Measurements from ENCODE around the gene MOGAT1. TPM values are rescaled to one million over a fixed set of nuclear protein-coding genes. Genes with fewer than 3 reads are reported as not detected.

Gene MOGAT1
- total and polyA plus RNA-seq, 5 experiments from 2014 or later: not detected

DNA sequence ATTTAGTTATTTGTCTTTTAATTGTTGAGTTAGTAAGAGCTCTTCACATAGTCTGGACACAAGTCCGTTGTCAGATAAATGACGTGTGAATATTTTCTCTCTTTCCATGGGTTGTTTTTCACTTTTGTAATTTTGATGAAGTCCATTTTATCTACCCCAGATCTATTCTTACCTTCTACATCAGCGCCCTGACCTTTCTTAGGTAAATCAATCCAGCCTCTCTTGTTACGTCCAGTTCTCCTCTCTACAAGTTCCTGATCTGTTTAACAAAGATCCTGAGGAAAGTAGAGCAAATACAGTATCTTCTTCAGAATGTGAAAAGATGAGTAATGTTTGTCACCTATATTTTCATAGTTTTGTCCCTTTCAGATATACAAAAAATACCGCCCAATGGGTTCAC, 66.9 kb downstream of the MOGAT1 start:
- DNase-seq (no peak), ATAC-seq (no peak)
- POLR2A ChIA-PET: no interaction called here
- H3K36me3 Mint-ChIP-seq: no peaks in the 10 kb centered on the region
- H3K4me3 Mint-ChIP-seq: no peak overlapping the region
- H3K4me1 Mint-ChIP-seq: peaks cover 2 to 7% (median 4%) of the 10 kb centered on the region in 4 donors
- H3K27me3 Mint-ChIP-seq: peaks cover 4 to 23% (median 13%) of the 10 kb centered on the region in 5 donors
- H3K27ac Mint-ChIP-seq: no peak overlapping the region
- peaks cover 0 to 2% (median 0%) of the 10 kb centered on the region in 9 donors for H3K9me3 Mint-ChIP-seq

DNA sequence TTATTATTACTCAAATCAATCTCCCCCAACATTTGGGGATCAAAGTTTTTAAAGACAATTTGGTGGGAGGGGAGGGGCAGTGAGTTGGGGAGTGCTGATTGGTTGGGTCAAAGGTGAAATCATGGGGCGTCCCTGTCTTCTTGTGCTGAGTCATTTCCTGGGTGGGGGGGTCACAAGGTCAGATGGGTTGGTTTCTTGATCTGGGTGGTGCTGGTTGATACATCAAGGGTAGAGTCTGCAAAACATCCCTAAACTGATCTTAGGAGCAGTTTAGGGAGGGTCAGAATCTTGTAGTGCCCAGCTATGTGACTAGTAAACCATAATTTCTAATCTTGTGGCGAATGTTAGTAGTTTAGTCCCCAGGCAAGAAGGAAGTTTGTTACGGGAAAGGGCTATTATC, 67.4 kb downstream of the MOGAT1 start:
- H3K4me3 Mint-ChIP-seq: no peak overlapping the region
- POLR2A ChIA-PET: no interaction called here
- H3K27ac Mint-ChIP-seq: no peak overlapping the region
- peaks cover 4 to 23% (median 13%) of the 10 kb centered on the region in 5 donors for H3K27me3 Mint-ChIP-seq
- ATAC-seq (no peak), DNase-seq (no peak)
- H3K4me1 Mint-ChIP-seq: peaks cover 5 to 10% (median 8%) of the 10 kb centered on the region in 4 donors
- no peaks in the 10 kb centered on the region for H3K36me3 Mint-ChIP-seq
- H3K9me3 Mint-ChIP-seq: peaks cover 0 to 2% (median 0%) of the 10 kb centered on the region in 9 donors

DNA sequence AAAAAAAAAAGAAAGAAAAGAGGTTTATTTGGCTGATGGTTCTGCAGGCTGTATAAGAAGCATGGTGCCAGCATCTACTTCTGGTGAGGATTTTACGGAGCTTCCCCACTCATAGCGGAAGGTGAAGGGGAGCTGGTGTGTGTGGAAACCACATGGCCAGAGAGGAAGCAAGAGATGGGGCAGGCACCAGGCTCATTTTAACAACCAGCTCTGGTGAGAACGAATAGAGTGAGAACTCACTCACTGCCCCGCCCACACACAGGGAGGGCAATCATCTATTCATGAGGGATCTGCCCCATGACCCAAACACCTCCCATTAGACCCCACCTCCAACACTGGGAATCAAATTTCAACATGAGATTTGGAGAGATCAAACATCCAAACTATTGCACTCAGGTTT, 68.5 kb downstream of the MOGAT1 start:
- no peak for ATAC-seq
- H3K27me3 Mint-ChIP-seq: peaks cover 4 to 23% (median 12%) of the 10 kb centered on the region in 5 donors
- H3K27ac Mint-ChIP-seq: no peak overlapping the region
- H3K9me3 Mint-ChIP-seq: peaks cover 0 to 2% (median 0%) of the 10 kb centered on the region in 9 donors
- no peaks in the 10 kb centered on the region for H3K36me3 Mint-ChIP-seq
- POLR2A ChIA-PET: no interaction called here
- H3K4me3 Mint-ChIP-seq: peak overlapping the region in 1 of 10 donors; percentile 34
- no peak for DNase-seq
- H3K4me1 Mint-ChIP-seq: peaks cover 5 to 10% (median 8%) of the 10 kb centered on the region in 4 donors

DNA sequence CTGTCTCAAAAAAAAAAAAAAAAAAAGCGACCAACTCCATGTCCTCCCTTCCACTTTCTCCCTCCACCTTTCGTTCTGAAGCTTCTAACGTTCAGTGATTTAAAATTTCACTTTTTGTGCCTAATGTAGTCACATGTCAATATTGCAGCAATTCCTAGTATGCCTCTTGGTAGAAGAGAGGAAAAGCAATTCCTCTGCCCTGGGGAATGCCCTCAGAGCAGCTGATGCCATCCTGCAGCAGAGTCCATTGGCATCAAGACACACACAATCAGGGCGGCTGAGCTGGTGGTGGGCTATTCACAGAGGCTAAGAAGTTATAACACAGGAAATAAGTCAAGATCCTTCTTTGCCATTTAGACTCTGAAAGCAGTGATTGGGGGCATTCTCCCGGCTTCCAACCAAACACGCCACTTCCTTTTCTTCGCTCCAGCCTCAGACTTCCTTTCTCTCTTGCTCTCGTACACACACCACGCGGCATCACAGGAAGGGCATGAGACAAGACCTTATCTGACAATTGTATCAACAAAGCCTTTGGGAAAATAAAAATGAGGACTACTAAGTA, 71.9 kb downstream of the MOGAT1 start:
- DNase-seq (no peak), ATAC-seq (peak in 1 of 2 donors; percentile 30)
- POLR2A ChIA-PET: no interaction called here
- Mint-ChIP-seq H3K27me3 (peaks cover 0 to 14% (median 2%) of the 10 kb centered on the region in 5 donors), H3K4me3 (peak overlapping the region in 2 of 10 donors; percentile 2 to 29), H3K27ac (no peak overlapping the region), H3K4me1 (peaks cover 5 to 10% (median 8%) of the 10 kb centered on the region in 4 donors), H3K9me3 (peaks cover 0 to 2% (median 0%) of the 10 kb centered on the region in 9 donors), H3K36me3 (no peaks in the 10 kb centered on the region)

DNA sequence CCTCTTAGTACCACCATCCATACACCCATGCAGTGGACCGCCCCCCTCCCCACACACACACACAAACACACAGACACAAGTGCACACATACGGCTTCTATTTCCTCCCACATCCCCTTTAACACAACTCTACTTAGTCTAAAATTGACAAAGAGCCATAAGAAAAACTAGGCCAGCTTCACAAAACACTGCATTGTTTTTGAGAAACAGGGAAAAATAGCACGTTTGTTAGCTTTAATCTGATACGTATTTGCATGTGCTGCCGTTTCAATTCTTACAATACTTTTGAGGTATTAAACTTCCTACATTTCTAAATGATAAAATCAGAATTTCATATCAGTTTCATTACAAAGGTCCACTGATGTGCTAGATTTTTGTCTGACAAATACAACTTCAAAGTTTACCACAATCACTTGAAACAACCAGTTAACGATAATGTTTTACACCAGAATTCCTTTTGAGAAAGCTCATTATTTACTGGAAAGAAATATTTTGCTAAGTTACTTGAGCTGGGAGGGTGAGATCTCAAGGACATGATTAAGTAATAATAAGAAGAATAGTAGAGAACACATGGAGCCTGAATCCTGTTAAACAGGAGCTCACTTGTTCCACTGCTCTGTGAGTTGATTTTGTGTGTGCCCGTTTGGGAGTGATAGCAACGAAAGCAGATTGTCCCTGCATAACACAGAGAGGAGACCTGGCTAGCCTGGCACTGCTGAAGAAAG, 74.5 kb downstream of the MOGAT1 start:
- no peak overlapping the region for H3K27ac Mint-ChIP-seq
- no peaks in the 10 kb centered on the region for H3K36me3 Mint-ChIP-seq
- H3K9me3 Mint-ChIP-seq: no peaks in the 10 kb centered on the region
- POLR2A ChIA-PET: no interaction called here
- DNase-seq (no peak), ATAC-seq (no peak)
- H3K27me3 Mint-ChIP-seq: peaks cover 0 to 3% (median 2%) of the 10 kb centered on the region in 5 donors
- H3K4me3 Mint-ChIP-seq: no peak overlapping the region
- peaks cover 5 to 10% (median 6%) of the 10 kb centered on the region in 4 donors for H3K4me1 Mint-ChIP-seq

DNA sequence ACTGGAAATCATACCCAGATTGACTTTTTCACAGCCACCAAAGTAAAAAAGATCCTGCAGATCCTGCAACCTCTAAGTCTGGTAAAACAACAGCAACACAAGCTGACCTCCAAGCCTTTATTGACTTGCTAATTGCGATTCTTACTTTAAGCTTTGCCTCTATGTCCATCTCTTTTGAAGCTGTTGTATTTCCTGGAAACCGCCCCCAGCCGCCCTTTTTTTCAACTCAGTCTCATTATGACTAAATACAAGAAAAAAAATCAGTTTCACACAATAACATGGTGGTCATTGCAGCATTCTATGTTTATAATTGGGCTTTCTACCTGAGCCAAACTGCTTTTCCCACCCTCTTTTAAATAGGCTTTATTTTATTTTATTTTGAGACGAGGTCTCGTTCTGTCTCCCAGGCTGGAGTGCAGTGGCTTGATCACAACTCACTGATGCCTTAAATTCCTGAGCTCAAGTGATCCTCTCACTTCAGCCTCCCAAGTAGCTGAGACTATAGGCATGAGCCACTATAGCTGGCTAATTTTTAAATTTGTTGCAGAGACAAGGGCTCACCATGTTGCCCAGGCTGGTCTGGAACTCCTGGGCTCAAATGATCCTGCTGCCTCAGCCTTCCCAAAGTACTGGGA, 76.2 kb downstream of the MOGAT1 start:
- no peaks in the 10 kb centered on the region for H3K36me3 Mint-ChIP-seq
- ATAC-seq (no peak), DNase-seq (no peak)
- H3K4me3 Mint-ChIP-seq: no peak overlapping the region
- peaks cover 0 to 3% (median 2%) of the 10 kb centered on the region in 5 donors for H3K27me3 Mint-ChIP-seq
- H3K4me1 Mint-ChIP-seq: peaks cover 6 to 15% (median 11%) of the 10 kb centered on the region in 4 donors
- H3K27ac Mint-ChIP-seq: no peak overlapping the region
- no peaks in the 10 kb centered on the region for H3K9me3 Mint-ChIP-seq
- POLR2A ChIA-PET: no interaction called here

DNA sequence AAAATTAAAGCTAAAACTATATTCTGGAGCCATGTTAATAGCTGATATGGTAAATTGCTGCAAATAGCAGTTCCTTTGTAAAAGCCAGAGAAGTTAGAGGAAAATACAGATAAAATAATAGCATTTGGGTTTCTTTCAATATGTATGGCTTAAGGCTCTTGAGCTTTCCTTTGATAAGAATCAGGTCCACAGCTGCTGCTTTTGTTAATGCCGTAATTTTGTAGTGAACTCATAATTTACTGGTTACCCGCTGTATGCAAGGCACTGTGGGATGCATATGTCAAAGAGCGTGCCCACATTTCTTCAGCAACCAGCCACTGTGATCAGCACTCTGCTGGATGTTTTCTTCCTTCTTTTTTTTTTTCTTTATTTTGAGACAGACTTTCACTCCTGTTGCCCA, 79.1 kb downstream of the MOGAT1 start:
- Mint-ChIP-seq H3K27ac (no peak overlapping the region), H3K4me3 (no peak overlapping the region), H3K9me3 (no peaks in the 10 kb centered on the region), H3K36me3 (no peaks in the 10 kb centered on the region), H3K27me3 (peaks cover 0 to 1% (median 0%) of the 10 kb centered on the region in 5 donors), H3K4me1 (peaks cover 2 to 16% (median 12%) of the 10 kb centered on the region in 4 donors)
- POLR2A ChIA-PET: no interaction called here
- no peak for DNase-seq
- no peak for ATAC-seq

DNA sequence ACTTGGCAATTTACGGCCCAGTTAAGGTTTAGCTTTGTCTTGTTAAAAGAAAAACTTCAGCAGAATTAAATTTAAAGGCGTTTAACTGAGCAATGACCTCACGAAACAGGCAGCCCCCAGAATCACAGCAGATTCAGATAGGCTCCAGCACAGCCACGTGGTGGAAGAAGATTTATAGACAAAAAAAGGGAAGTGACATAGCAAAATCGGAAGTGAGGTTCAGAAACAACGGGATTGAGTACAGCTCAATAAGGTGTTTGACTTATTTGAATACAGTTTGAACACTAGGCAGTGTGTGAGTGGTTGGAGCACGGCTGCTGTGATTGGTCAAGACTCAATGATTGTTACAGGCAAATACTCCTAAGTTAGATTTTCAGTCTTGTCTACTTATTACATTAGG, 79.8 kb downstream of the MOGAT1 start:
- Mint-ChIP-seq H3K27ac (peak overlapping the region in 1 of 10 donors; percentile 21), H3K9me3 (no peaks in the 10 kb centered on the region)
- POLR2A ChIA-PET: no interaction called here

DNA sequence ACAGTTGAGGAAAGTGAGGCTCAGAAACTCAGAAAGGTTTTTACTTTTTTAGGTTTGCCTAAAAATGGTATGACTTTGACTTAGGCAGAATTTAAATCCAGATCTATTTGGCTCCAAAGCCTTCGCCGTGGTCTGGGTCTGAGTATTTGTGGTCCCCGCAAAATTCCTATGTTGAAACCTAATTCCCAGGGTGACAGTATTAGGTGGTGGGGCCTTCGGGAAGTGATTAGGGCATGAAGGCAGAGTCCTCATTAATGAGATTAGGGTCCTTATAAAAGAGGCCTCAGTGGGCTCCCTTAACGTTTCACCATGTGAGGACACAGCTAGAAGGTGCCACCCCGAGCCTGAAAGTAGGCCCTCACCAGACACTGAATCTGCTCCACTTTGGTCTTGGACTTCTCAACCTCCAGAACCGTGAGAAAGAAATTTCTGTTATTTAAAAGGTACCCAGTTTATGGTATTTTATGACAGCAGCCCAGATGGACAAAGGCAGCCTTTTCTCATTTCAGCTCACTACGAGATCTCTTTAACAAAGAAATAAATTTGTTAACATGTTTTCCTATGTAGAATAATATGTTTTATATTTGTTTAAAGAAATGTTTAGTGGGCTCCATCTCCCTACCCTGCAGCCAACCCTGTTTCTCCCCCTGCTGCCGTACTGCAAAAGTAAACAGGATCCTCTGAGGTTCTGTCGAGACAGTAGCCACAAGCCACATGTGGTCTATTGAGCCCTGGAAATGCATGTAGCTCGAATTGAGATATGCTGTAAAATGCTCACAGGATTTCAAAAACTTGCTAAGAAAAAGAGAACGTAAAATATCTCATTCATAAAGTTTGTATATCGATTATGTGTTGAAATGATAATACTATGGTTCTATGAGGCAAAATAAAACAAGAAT, 80.6 kb downstream of the MOGAT1 start:
- no peaks in the 10 kb centered on the region for H3K36me3 Mint-ChIP-seq
- peaks cover 0 to 1% (median 0%) of the 10 kb centered on the region in 5 donors for H3K27me3 Mint-ChIP-seq
- H3K9me3 Mint-ChIP-seq: no peaks in the 10 kb centered on the region
- POLR2A ChIA-PET: interaction anchor here (0.6 kb wide), 1 partner anchor 108 kb away, joined by 4 read pairs; no protein-coding TSS in a partner anchor
- peak; percentile 39 to 65 for ATAC-seq
- peak overlapping the region in 2 of 10 donors; percentile 11 to 51 for H3K4me3 Mint-ChIP-seq
- peak in 4 of 10 donors; percentile 11 to 51 (median 22) for DNase-seq
- H3K4me1 Mint-ChIP-seq: peaks cover 6 to 20% (median 12%) of the 10 kb centered on the region in 4 donors
- H3K27ac Mint-ChIP-seq: peak overlapping the region in 3 of 10 donors; percentile 5 to 80 (median 28)

More for the DNA sequence above, 79.8 kb downstream of the MOGAT1 start:
- ATAC-seq (no peak), DNase-seq (no peak)
- H3K4me1 Mint-ChIP-seq: peaks cover 3 to 18% (median 12%) of the 10 kb centered on the region in 4 donors
- peaks cover 0 to 1% (median 0%) of the 10 kb centered on the region in 5 donors for H3K27me3 Mint-ChIP-seq
- no peaks in the 10 kb centered on the region for H3K36me3 Mint-ChIP-seq
- H3K4me3 Mint-ChIP-seq: no peak overlapping the region

DNA sequence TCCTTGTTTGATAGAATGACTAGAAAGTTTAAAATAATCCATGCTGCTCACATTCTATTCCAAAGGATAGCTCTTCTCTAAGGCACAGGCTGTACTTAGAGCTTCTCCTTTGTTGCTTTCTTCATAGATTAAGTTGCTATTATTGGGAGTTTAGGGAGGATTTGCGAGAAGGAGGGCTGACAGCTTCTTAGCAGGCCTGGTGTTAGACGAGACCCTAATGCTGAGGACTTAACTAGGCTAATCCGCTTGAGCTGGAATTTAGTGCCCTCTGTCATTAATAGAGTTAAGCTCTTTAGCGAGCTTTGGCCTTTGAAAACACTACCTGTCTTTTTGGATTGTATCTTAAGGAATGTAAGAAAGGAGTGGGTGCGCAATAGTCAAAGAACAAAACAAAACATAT, 81.3 kb downstream of the MOGAT1 start:
- Mint-ChIP-seq H3K9me3 (no peaks in the 10 kb centered on the region), H3K27ac (peak overlapping the region in 3 of 10 donors; percentile 33 to 80 (median 42)), H3K27me3 (peaks cover 0 to 1% (median 0%) of the 10 kb centered on the region in 5 donors), H3K36me3 (no peaks in the 10 kb centered on the region), H3K4me1 (peaks cover 6 to 20% (median 12%) of the 10 kb centered on the region in 4 donors), H3K4me3 (peak overlapping the region in 1 of 10 donors; percentile 51)
- POLR2A ChIA-PET: interaction anchor here (0.6 kb wide), 1 partner anchor 20 kb away, joined by 4 read pairs; no protein-coding TSS in a partner anchor
- no peak for DNase-seq
- no peak for ATAC-seq

DNA sequence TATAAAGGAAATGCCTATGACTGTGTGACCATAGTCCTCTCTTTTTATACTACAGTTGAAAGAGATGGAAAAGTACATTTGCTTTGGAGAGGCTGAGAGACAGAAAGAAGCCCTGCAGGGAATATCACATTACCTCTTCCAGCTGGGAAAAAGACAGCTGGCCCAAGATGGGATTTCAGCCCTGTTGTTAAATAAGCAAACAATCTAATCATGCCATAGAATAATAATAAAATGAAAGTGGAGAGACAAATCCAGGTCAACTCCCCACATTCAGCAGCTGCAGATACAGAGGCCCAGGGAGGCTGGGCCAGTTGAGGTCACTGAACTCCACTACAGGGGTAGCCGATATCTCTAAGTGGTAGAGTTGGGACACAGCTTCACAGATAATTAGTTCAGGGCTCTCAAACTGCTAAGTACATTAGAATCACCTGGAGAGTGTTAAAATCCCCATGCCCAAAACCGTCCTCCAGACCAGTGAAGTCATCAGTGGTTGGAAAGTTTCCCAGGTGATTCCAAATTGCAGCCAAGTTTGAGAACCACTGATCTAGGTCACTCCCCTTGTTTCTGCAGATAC, 81.9 kb downstream of the MOGAT1 start:
- no peak for ATAC-seq
- Mint-ChIP-seq H3K4me3 (no peak overlapping the region), H3K27ac (peak overlapping the region in 1 of 10 donors; percentile 33), H3K4me1 (peaks cover 6 to 20% (median 12%) of the 10 kb centered on the region in 4 donors), H3K27me3 (peaks cover 0 to 1% (median 0%) of the 10 kb centered on the region in 5 donors), H3K9me3 (no peaks in the 10 kb centered on the region), H3K36me3 (no peaks in the 10 kb centered on the region)
- POLR2A ChIA-PET: interaction anchor here (0.6 kb wide), 1 partner anchor 20 kb away, joined by 4 read pairs; no protein-coding TSS in a partner anchor
- no peak for DNase-seq

All from naive thymus-derived CD8-positive, alpha-beta T cell (primary cell).